GM18499 (cell line): ENCODE results near the gene SMPD1.

Experiments used
- ATAC-seq: cut with Tn5 transposase; IDR thresholded peaks from one replicate; pipeline ENCODE4 v1.9.1; 2021; ENCODE audit warnings: moderate number of reproducible peaks; ENCODE audit not compliant: insufficient read depth, unreplicated experiment

SMPD1 gene

GRCh38 chr11:6410695-6411430 lies 20.6 kb downstream of the SMPD1 start:
- ATAC-seq: no peak

DNA sequence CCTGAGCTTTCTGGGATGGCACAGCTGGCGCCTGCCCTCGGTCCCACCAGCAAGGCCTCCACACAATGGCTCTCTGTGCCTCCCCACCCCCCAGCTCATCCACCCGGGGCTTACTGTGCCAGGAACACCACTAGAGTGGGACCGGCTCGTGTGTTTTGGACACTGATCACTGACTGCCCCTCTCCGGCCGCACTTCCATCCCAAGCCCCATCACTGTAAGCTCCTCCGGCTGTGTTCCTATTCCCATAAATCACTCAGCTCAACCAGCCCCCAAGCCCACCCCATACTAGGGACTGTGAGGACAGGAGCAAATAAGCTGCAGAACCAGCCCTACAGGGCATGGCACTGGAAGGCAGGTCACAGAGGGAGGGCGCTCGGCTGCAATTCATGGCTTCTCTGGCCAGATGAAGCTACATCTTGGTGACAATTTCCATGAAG lies 21.3 kb downstream of the SMPD1 start:
- ATAC-seq: no peak

DNA sequence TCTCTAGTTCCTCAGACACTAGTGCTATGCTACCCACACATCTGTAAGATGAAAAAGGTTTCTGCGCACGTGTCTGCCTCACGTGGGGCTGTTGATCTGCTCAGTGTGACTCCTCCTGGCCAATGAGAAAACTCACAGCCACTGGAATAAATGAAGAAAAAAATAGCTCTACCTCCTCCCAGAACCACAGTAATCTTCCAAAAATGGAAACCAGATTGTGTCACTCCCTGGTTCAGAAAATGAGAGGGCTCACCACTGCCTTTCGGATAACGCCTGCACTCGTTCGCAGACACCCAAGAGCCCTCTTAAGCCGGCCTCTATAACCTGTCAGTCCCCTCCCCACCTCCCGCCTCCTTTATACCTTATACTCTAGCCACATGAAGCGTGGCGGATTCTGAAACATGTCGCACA lies 23.5 kb downstream of the SMPD1 start:
- no peak for ATAC-seq

GRCh38 chr11:6414874-6415328 lies 24.6 kb downstream of the SMPD1 start:
- ATAC-seq: no peak

- ATAC-seq: no peak
Measured at GRCh38 chr11:6415797-6416196, 25.5 kb downstream of the SMPD1 start.

- ATAC-seq: no peak
Measured at GRCh38 chr11:6417907-6418556, 27.8 kb downstream of the SMPD1 start.

DNA sequence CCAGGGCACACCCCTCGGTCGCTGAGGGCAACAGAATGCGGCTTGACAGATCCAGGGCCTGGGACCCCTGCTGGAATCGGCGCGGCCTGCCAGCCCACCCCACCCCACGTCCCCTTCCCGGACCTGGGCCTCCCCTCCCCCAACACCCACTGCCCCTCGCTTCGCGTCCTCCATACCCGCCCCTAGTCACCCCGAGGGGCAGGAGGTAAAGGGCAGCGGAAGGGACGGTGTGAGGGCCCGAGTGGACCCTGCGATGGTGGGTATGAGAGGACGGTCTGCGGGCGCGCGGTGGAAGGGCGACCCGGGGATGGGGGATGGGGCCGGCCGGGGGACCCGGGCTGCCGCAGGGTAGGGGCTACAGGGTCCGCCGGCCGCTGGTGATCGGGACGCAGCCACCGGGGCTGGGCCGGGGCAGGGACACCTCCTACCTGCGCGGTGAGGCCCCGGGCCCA lies 28.3 kb downstream of the SMPD1 start:
- ATAC-seq: no peak

DNA sequence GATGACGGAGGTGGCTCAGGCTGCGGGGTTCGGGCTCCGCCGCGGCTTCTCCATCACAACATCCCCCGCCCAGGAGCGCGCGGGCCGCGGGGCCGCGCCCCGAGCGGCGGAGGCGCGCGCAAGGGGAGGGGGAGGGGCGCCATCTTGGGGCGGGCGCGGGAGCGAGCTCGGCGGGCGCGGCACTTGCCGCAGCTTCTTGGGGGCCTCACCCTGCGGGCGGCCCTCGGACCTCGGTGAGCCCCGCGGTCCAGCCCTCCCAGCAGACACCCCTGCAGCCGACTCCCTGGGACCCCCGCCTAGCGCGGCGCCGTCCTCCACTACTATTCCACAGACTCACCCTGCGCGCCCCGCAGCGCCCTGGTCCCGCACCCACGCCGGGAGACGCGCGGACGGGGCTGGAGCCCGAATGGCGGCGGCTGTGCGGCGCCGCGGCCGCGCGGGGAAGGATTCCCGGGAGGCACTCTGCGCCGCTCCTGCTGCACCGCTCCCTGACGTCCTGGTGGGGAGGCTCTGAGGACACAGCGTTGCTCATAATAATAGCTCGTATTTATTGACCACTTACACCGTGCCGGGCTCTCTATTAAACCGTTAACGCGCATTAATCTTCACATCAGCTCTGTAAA lies 28.8 kb downstream of the SMPD1 start, which contains the start of gene APBB1:
APBB1 (minus strand) TSS at position 86 of the 623 bp plus-strand sequence. CDS start 7,747 bp downstream, outside the sequence.
- no peak for ATAC-seq

GRCh38 chr11:6420677-6421076 lies 30.4 kb downstream of the SMPD1 start:
- no peak for ATAC-seq

- ATAC-seq: no peak
Measured at GRCh38 chr11:6427516-6427915, 37.2 kb downstream of the SMPD1 start.

DNA sequence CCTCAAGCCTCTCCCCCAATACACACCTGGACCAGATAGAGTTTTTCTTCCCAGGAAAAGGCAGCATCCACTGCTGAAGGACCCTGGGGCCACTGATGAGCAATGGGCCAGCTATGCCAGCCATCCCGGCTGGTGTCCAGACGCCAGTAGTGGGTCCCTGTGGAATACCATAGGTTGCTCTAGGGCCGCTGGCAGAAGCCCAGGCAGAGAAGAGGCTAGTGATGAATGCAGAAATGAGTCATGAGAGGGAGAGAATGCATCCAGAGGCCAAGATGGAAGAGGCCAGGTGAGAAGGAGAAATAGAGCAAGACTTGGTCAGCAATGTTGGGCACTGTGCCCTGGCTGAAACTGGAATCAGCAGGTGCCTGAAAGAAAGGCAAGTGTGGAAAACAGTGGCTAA lies 41.6 kb downstream of the SMPD1 start:
- ATAC-seq: no peak

GRCh38 chr11:6433998-6434660 lies 43.9 kb downstream of the SMPD1 start:
- no peak for ATAC-seq

- no peak for ATAC-seq
Measured at GRCh38 chr11:6437423-6437822, 47.1 kb downstream of the SMPD1 start.

- ATAC-seq: no peak
Measured at GRCh38 chr11:6437993-6438392, 47.7 kb downstream of the SMPD1 start.

- no peak for ATAC-seq
Measured at GRCh38 chr11:6438979-6439571, 48.8 kb downstream of the SMPD1 start.

DNA sequence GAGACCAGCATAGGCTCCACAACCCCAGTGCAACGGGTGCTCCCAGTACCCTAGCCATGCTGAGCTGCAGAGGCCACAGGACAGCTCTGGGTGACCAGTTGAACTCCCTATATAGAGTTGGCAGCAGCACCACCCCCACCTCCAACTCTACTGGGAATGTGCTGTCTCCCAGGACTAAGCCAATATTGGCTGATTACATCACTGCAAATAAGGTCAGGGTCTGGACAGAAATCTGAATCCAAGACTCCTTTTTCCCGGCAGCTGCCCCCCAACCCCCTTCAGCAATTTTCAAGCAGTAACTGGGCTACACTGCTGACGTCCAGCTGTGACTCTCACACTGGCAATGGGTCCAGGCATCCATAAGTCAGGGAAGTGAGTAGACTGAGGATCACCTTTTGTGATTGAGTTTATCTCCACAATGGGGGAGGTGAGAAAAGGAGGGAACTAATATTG lies 50.7 kb downstream of the SMPD1 start, which contains the start of gene HPX:
HPX (minus strand) TSS at position 82 of the 453 bp plus-strand sequence; CDS start at position 58, 24 bp downstream.
- ATAC-seq: no peak

- ATAC-seq: no peak
Measured at GRCh38 chr11:6442441-6442840, 52.2 kb downstream of the SMPD1 start.

DNA sequence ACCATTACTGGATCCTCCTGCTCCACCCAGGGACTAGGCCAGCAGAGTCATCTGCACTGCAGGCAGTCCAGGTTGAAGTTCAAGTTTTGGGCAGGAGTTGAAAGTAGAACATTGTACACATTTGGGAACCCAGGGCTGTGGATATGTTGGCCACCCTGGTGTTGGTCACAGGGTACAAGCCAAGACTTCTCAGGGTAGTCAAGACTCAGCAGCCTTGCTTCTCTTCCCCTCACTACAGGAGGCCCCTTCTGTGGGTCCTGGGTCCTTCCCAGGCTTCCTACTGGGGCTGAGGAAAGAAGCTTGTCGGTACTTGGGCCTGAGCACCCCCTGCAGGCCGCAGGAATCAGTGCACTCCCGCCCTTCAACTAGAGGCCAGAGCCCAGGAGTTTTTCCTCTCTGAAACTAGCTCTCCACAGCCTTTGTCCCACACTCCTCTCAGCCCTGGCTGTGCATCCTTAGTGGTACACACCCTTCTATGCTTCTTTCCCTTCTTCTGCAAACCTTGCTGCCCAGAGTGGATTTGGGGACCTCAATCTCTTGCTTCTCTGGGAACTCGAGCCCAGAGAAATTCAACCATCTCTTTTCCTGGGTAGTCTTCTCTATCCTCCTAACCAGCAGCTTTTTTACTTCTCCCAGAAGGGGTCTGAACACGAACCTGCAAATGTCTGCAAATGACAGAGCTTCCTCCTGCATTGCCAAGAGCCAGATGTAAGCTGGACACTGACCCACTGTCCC lies 53.2 kb downstream of the SMPD1 start:
- ATAC-seq: peak; percentile 48
